SHP77 (cell line): ENCODE results near the gene TSC22D4.
A peak's percentile ranks its signal among the peaks of the same experiment; 100 is the strongest.
"Not testable (repeated sequence)": the region's sequence is repeated elsewhere in the genome, so short reads cannot be mapped to it uniquely, and the experiment has no call there.

Experiments used
- DNase-seq, 2 experiments: peaks; one replicate each; lab custom pipeline; 2025; lab: John Stamatoyannopoulos, UW

The TSC22D4 gene

GRCh38 chr7:100478958-100479660 lies at the start of gene TSC22D4:
TSS of gene TSC22D4 (minus strand) at chr7:100479214. CDS start at chr7:100478038, 1,176 bp downstream.
- peak; percentile 79 to 83 for DNase-seq

GRCh38 chr7:100528108-100528866 lies 49.3 kb upstream of the TSC22D4 start:
- not testable (repeated sequence) for DNase-seq

- DNase-seq: not testable (repeated sequence)
These were observed 44.2 kb upstream of the TSC22D4 start for GRCh38 chr7:100523192-100523591.

GRCh38 chr7:100521909-100522593 lies 43.0 kb upstream of the TSC22D4 start:
- not testable (repeated sequence) for DNase-seq

- DNase-seq: no peak
These were observed 42.1 kb upstream of the TSC22D4 start for GRCh38 chr7:100521076-100521475.

GRCh38 chr7:100520138-100520537 lies 41.1 kb upstream of the TSC22D4 start:
- no peak for DNase-seq

GRCh38 chr7:100519580-100519979 lies 40.6 kb upstream of the TSC22D4 start:
- no peak for DNase-seq

- no peak for DNase-seq
These were observed 38.3 kb upstream of the TSC22D4 start for GRCh38 chr7:100517305-100517704.

- no peak for DNase-seq
These were observed 37.3 kb upstream of the TSC22D4 start for GRCh38 chr7:100516135-100516812.

GRCh38 chr7:100515072-100515532 lies 36.1 kb upstream of the TSC22D4 start:
- no peak for DNase-seq

GRCh38 chr7:100513212-100513810 lies 34.3 kb upstream of the TSC22D4 start:
- DNase-seq: no peak

GRCh38 chr7:100510437-100511239 lies 31.6 kb upstream of the TSC22D4 start:
- DNase-seq: no peak

GRCh38 chr7:100509231-100509630 lies 30.2 kb upstream of the TSC22D4 start:
- peak; percentile 59 to 73 for DNase-seq

- DNase-seq: no peak
These were observed 27.4 kb upstream of the TSC22D4 start for GRCh38 chr7:100506356-100506923.

GRCh38 chr7:100504887-100505611 lies 26.0 kb upstream of the TSC22D4 start:
- no peak for DNase-seq

- DNase-seq: not testable (repeated sequence)
These were observed 25.0 kb upstream of the TSC22D4 start for GRCh38 chr7:100504031-100504430.

GRCh38 chr7:100500743-100501142 lies 21.7 kb upstream of the TSC22D4 start:
- not testable (repeated sequence) for DNase-seq

- no peak for DNase-seq
These were observed 17.5 kb upstream of the TSC22D4 start for GRCh38 chr7:100496509-100496908.

- DNase-seq: no peak
These were observed 14.7 kb upstream of the TSC22D4 start for GRCh38 chr7:100493476-100494264.
